Measurements from ENCODE around the gene SMYD1.

DNA sequence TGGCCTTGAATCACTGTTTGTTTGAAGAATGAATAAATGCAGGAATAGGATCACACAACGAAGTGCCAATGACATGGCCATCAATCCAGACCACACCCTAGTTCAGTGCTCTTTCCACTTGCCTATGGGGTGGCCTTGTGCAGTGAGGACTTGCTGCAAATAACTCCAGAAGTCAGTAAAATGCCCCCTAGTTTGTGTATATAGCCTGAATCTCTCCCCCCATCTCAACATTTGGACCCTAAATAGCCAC lies 59.9 kb downstream of the SMYD1 start:
- TF ChIP-seq, protein P1, sequence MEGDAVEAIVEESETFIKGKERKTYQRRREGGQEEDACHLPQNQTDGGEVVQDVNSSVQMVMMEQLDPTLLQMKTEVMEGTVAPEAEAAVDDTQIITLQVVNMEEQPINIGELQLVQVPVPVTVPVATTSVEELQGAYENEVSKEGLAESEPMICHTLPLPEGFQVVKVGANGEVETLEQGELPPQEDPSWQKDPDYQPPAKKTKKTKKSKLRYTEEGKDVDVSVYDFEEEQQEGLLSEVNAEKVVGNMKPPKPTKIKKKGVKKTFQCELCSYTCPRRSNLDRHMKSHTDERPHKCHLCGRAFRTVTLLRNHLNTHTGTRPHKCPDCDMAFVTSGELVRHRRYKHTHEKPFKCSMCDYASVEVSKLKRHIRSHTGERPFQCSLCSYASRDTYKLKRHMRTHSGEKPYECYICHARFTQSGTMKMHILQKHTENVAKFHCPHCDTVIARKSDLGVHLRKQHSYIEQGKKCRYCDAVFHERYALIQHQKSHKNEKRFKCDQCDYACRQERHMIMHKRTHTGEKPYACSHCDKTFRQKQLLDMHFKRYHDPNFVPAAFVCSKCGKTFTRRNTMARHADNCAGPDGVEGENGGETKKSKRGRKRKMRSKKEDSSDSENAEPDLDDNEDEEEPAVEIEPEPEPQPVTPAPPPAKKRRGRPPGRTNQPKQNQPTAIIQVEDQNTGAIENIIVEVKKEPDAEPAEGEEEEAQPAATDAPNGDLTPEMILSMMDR (IDR thresholded peaks at IDR 0.05; ENCODE audit: poor library complexity, severe bottlenecking): no peak
- TF ChIP-seq MXI1 (conservative IDR thresholded peaks at IDR 0.05; ENCODE audit: poor library complexity, severe bottlenecking) (no peak), EZH2 (IDR thresholded peaks at IDR 0.05; ENCODE audit: borderline replicate concordance, insufficient read depth, low read length, poor library complexity, severe bottlenecking) (no peak), TAF1 (IDR thresholded peaks at IDR 0.05; ENCODE audit: low read depth) (no peak), POLR2AphosphoS5 (IDR thresholded peaks at IDR 0.05) (no peak), EP300 (conservative IDR thresholded peaks at IDR 0.05; ENCODE audit: poor library complexity, severe bottlenecking) (no peak)
- TF ChIP-seq, protein P2, sequence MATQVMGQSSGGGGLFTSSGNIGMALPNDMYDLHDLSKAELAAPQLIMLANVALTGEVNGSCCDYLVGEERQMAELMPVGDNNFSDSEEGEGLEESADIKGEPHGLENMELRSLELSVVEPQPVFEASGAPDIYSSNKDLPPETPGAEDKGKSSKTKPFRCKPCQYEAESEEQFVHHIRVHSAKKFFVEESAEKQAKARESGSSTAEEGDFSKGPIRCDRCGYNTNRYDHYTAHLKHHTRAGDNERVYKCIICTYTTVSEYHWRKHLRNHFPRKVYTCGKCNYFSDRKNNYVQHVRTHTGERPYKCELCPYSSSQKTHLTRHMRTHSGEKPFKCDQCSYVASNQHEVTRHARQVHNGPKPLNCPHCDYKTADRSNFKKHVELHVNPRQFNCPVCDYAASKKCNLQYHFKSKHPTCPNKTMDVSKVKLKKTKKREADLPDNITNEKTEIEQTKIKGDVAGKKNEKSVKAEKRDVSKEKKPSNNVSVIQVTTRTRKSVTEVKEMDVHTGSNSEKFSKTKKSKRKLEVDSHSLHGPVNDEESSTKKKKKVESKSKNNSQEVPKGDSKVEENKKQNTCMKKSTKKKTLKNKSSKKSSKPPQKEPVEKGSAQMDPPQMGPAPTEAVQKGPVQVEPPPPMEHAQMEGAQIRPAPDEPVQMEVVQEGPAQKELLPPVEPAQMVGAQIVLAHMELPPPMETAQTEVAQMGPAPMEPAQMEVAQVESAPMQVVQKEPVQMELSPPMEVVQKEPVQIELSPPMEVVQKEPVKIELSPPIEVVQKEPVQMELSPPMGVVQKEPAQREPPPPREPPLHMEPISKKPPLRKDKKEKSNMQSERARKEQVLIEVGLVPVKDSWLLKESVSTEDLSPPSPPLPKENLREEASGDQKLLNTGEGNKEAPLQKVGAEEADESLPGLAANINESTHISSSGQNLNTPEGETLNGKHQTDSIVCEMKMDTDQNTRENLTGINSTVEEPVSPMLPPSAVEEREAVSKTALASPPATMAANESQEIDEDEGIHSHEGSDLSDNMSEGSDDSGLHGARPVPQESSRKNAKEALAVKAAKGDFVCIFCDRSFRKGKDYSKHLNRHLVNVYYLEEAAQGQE (IDR thresholded peaks at IDR 0.05; ENCODE audit: borderline replicate concordance): no peak

Data from neural cell (in vitro differentiated cells).